ENCODE measurements around the gene NCBP2. TPM values are rescaled to one million over a fixed set of nuclear protein-coding genes. Genes with fewer than 3 reads are reported as not detected.

NCBP2 gene
- total RNA-seq, 1 experiment from 2014 or later: 120 TPM

- no peaks in the 10 kb centered on the region for H4K20me1 ChIP-seq (ENCODE audit: control insufficient read depth, insufficient read depth, insufficient read length)
Observed at GRCh38 chr3:196975349-196975748, 33.0 kb upstream of the NCBP2 start.

More at GRCh38 chr3:196975349-196975748, 33.0 kb upstream of the NCBP2 start:
- H3K79me1 ChIP-seq (ENCODE audit: insufficient read depth, low read depth, low read length, poor library complexity, severe bottlenecking): no peaks in the 10 kb centered on the region
- no peak overlapping the region for H2AFZ ChIP-seq (ENCODE audit: low read length)
- peaks cover 11 to 14% of the 10 kb centered on the region in 2 experiments for H3K9me3 Mint-ChIP-seq
- no peak for DNase-seq
- no peak overlapping the region for H4K5ac ChIP-seq (ENCODE audit: insufficient read length, low read depth, low read length)
- H2BK5ac ChIP-seq (ENCODE audit: insufficient read length, low read length): no peak overlapping the region
- H3K27ac Mint-ChIP-seq: no peak overlapping the region
- H2AK5ac ChIP-seq (ENCODE audit: insufficient read length, low read length): no peak overlapping the region
- peaks cover 1 to 4% of the 10 kb centered on the region in 2 experiments; a peak in 3 of 4 replicates for H3K4me1 Mint-ChIP-seq
- H3K4me1 ChIP-seq (ENCODE audit: insufficient read depth, low read length): no peaks in the 10 kb centered on the region; the same call in 1 of the 2 replicates
- peaks cover 47% of the 10 kb centered on the region for H3K27me3 Mint-ChIP-seq (ENCODE audit: low read depth)
- H3K18ac ChIP-seq (ENCODE audit: insufficient read length, low read depth, low read length): no peak overlapping the region
- no peak overlapping the region for H3T11ph ChIP-seq (ENCODE audit: low read length)
- TF ChIP-seq, protein P1, sequence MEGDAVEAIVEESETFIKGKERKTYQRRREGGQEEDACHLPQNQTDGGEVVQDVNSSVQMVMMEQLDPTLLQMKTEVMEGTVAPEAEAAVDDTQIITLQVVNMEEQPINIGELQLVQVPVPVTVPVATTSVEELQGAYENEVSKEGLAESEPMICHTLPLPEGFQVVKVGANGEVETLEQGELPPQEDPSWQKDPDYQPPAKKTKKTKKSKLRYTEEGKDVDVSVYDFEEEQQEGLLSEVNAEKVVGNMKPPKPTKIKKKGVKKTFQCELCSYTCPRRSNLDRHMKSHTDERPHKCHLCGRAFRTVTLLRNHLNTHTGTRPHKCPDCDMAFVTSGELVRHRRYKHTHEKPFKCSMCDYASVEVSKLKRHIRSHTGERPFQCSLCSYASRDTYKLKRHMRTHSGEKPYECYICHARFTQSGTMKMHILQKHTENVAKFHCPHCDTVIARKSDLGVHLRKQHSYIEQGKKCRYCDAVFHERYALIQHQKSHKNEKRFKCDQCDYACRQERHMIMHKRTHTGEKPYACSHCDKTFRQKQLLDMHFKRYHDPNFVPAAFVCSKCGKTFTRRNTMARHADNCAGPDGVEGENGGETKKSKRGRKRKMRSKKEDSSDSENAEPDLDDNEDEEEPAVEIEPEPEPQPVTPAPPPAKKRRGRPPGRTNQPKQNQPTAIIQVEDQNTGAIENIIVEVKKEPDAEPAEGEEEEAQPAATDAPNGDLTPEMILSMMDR (conservative IDR thresholded peaks at IDR 0.05): no peak
- no peak overlapping the region for H3K27ac ChIP-seq (ENCODE audit: insufficient read length, low read depth, low read length)
- H3K4ac ChIP-seq (ENCODE audit: low read depth, low read length): no peak overlapping the region
- peaks cover 3% of the 10 kb centered on the region for H3K9me3 ChIP-seq (ENCODE audit: control insufficient read depth, low read depth, low read length)
- H3K4me3 Mint-ChIP-seq: no peak overlapping the region
- H2BK12ac ChIP-seq (ENCODE audit: insufficient read length, low read depth, low read length): no peak overlapping the region
- no peak overlapping the region for H3K56ac ChIP-seq (ENCODE audit: insufficient read length, low read depth, low read length)
- H4K8ac ChIP-seq (replicated peaks; ENCODE audit: insufficient read length, low read depth, low read length): no peak overlapping the region
- no peak overlapping the region for H2BK15ac ChIP-seq (ENCODE audit: low read depth, low read length)
- WGBS (ENCODE audit: extremely low coverage, insufficient read length, low lambda C conversion rate): no CpG with 5 or more reads among the region's 4 CpGs
- H3K23me2 ChIP-seq (ENCODE audit: insufficient read length, low read depth, low read length, poor library complexity, severe bottlenecking): no peaks in the 10 kb centered on the region
- H3K23ac ChIP-seq (ENCODE audit: insufficient read length, low read depth, low read length): no peak overlapping the region
- no peak overlapping the region for H3K14ac ChIP-seq (ENCODE audit: insufficient read depth, low read length)
- H4K91ac ChIP-seq (ENCODE audit: insufficient read length, low read depth, low read length): no peak overlapping the region
- peaks cover 12% of the 10 kb centered on the region; the same call in 1 of the 2 replicates for H3K27me3 ChIP-seq (ENCODE audit: insufficient read depth, low read length)
- H3K36me3 Mint-ChIP-seq (ENCODE audit: insufficient read depth in 1 of 3, low read depth in 3 of 3): peaks cover 0 to 8% (median 2%) of the 10 kb centered on the region in 3 experiments; a peak in 1 of 7 replicates
- H2BK20ac ChIP-seq (ENCODE audit: low read depth, low read length, poor library complexity, severe bottlenecking): no peak overlapping the region
- no peak overlapping the region for H2BK120ac ChIP-seq (ENCODE audit: low read depth, low read length, poor library complexity, severe bottlenecking)
- H3K9ac ChIP-seq (ENCODE audit: extremely low read depth, insufficient read length, low read length): no peak overlapping the region
- no peaks in the 10 kb centered on the region for H3K79me2 ChIP-seq (ENCODE audit: insufficient read depth, low read length)
- H3K4me2 ChIP-seq (ENCODE audit: insufficient read depth, insufficient read length, low read length): no peak overlapping the region
